Suprapubic skin (tissue), 4 donors: ENCODE results near the gene NT5C3A. TPM values are rescaled to one million over a fixed set of nuclear protein-coding genes. Genes with fewer than 3 reads are reported as not detected.

ENCODE experiments used
- DNase-seq, 2 donors: peaks; one replicate each; pipeline ENCODE4 v3.0.0-alpha.2; 2019; ENCODE audit warnings: low spot score in 2 of 2
- H3K27ac ChIP-seq: fragments of 200-600 bp; sonication (generic); one replicate; pipeline ENCODE4 v1.5.1; 2019
- H3K27me3 ChIP-seq: fragments of 200-600 bp; sonication (generic); one replicate; pipeline ENCODE4 v1.5.1; 2019
- H3K36me3 ChIP-seq: fragments of 200-600 bp; sonication (generic); one replicate; pipeline ENCODE4 v1.5.1; 2019
- H3K4me1 ChIP-seq: fragments of 200-600 bp; sonication (generic); one replicate; pipeline ENCODE4 v1.5.1; 2019
- H3K4me3 ChIP-seq: fragments of 200-600 bp; sonication (generic); one replicate; pipeline ENCODE4 v1.5.1; 2019; ENCODE audit warnings: mild to moderate bottlenecking
- H3K9me3 ChIP-seq: fragments of 200-600 bp; sonication (generic); one replicate; pipeline ENCODE4 v1.5.1; 2019
- CTCF ChIP-seq, 2 donors: fragments of 200-600 bp in 1 of 2; fragments of 450-650 bp in 1 of 2; sonication (generic) in 1 of 2; IDR thresholded peaks; one replicate each; pipeline ENCODE4 v1.5.1; 2016 to 2019; ENCODE audit warnings: antibody characterized with exemption in 2 of 2, mild to moderate bottlenecking in 1 of 2, moderate library complexity in 1 of 2
- EP300 ChIP-seq: sonication (generic); formaldehyde crosslinking; IDR thresholded peaks from one replicate; pipeline ENCODE4 v1.6.1; 2017; ENCODE audit warnings: antibody characterized with exemption
- POLR2A ChIP-seq, 2 donors: fragments of 450-650 bp; IDR thresholded peaks; one replicate each; pipeline ENCODE4 v1.6.1; 2017; ENCODE audit warnings: antibody characterized with exemption in 2 of 2, mild to moderate bottlenecking in 2 of 2, moderate library complexity in 2 of 2
- POLR2AphosphoS5 ChIP-seq, 3 donors: sonication (generic); formaldehyde crosslinking; IDR thresholded peaks; one replicate each; pipeline ENCODE4 v1.6.1; 2017; ENCODE audit warnings: antibody characterized with exemption in 3 of 3
- WGBS: methylation state at CpG from one replicate; pipeline ENCODE4 v1.1.5; 2018; 5-methylcytosine and 5-hydroxymethylcytosine counted together
- total RNA-seq, 4 donors: library from RNA; depleted of rRNA; stranded (reverse); fragments of >200 nt; gene quantifications; one replicate each; pipeline ENCODE4 v1.1.0, GENCODE V29; 2016

Gene NT5C3A
- total RNA-seq, result 10 to 100 TPM; 26.3 to 51.9 (median 37.2) TPM

DNA sequence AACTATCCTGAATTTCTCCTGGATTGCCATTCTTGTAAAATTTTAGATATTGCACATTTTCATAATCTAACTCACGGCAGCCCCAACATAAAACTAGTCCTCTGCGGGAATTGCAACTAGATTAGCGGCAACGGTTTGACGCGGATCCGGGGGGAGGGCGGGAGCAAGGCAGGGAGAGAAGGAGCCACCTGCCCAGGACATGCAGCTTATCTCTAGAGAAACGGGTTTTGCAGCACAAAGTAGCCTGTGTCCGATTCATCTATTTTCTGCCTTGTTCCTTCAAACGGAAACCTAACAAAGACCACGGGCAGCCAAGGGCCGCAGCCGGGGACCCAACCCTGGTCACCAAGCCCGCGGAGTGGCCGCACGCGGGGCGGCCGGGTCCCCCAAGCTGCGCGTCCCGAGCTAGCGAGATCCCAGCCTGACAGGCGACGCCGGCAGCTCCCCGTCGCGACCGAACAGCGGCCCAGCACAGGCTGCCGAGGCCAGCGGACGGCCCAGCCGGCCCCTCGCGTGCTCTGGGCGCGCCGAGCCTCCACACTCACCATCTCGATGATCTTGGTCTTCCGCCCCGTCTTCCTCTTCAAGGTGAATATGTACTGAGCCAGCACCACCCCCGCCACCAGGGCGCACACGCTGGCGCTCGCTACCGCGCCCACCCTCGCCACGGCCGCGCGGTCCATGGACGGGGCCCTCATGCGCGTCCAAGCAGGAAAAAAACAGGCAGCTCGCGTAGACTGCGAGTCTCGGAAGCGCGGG, at the start of gene NT5C3A:
TSS of gene NT5C3A (minus strand) at position 754 of the 759 bp plus-strand sequence. CDS start at position 683, 71 bp downstream.
- no peaks in the 10 kb centered on the region for H3K36me3 ChIP-seq
- H3K4me1 ChIP-seq, result peaks cover 40% of the 10 kb centered on the region
- 0% methylated on average over 9 of the region's 66 CpGs for WGBS
- peak within 1 kb of the TSS; percentile 66 for H3K4me3 ChIP-seq
- H3K27me3 ChIP-seq, result no peaks in the 10 kb centered on the region
- peak in 1 of 2 donors; percentile 79 for DNase-seq
- H3K27ac ChIP-seq, result peak within 1 kb of the TSS; percentile 93
- H3K9me3 ChIP-seq, result peaks cover 6% of the 10 kb centered on the region
- TF ChIP-seq POLR2AphosphoS5 (IDR thresholded peaks at IDR 0.05), result peak in 1 of 3 donors; percentile 78
- peak in 1 of 2 donors; percentile 49 for TF ChIP-seq POLR2A (IDR thresholded peaks at IDR 0.05)
- no peak for TF ChIP-seq EP300
- TF ChIP-seq CTCF (IDR thresholded peaks at IDR 0.05), result no peak

DNA sequence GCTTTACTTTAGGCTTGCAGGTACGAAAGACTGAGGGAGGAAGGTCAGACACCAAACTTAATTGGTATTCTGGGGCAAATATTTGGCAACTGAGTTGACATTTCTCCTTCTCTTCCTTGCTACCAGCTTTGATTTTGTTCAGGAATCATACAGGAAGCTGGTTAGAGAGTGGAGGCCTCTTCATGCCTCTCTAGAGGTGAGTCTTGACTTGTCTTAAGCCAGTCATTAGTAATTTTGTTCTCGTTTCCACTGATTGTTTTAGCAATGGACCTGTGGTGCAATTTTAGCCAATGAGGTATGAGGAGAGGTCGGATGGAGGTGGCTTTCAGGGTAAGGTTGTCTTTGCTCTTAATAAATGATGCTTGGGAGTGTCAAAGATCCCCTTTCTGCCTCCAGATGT, 49.0 kb upstream of the NT5C3A start:
- Histone ChIP-seq H3K4me3 (no peak overlapping the region), H3K27ac (no peak overlapping the region), H3K36me3 (no peaks in the 10 kb centered on the region), H3K4me1 (peaks cover 26% of the 10 kb centered on the region), H3K9me3 (no peaks in the 10 kb centered on the region), H3K27me3 (no peaks in the 10 kb centered on the region)
- DNase-seq, result no peak
- 81% methylated on average over 3 of the region's 3 CpGs for whole genome bisulfite sequencing
- TF ChIP-seq CTCF (IDR thresholded peaks at IDR 0.05), result no peak

DNA sequence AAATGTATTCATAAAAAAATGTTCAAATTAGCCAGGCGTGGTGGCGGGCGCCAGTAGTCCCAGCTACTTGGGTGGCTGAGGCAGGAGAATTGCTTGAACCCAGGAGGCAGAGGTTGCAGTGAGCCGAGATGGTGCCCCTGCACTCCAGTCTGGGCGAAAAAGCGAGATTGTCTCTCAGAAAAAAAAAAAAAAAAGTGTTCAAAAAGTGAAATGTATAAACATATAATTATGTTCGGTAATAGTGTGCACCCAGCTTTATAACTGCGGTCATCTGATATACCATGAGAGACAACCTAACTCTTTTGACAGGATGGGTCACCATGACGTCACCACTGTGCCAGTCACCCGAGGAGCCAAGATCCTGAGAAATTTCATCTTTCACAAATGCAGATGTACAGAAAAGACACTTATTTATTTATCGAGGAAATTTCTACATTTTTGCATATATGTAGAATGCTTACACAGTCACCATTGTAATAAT, 47.2 kb upstream of the NT5C3A start:
- H3K9me3 ChIP-seq, result no peaks in the 10 kb centered on the region
- peak overlapping the region; percentile 87 for H3K4me3 ChIP-seq
- TF ChIP-seq POLR2AphosphoS5 (IDR thresholded peaks at IDR 0.05) (no peak), CTCF (IDR thresholded peaks at IDR 0.05) (no peak), EP300 (no peak), POLR2A (IDR thresholded peaks at IDR 0.05) (no peak)
- peaks cover 35% of the 10 kb centered on the region for H3K4me1 ChIP-seq
- no peak for DNase-seq
- H3K27me3 ChIP-seq, result no peaks in the 10 kb centered on the region
- 10% methylated on average over 11 of the region's 11 CpGs for WGBS
- H3K36me3 ChIP-seq, result no peaks in the 10 kb centered on the region
- no peak overlapping the region for H3K27ac ChIP-seq

- Histone ChIP-seq H3K4me3 (peak within 1 kb of the TSS; percentile 87), H3K36me3 (no peaks in the 10 kb centered on the region), H3K9me3 (no peaks in the 10 kb centered on the region), H3K27me3 (no peaks in the 10 kb centered on the region), H3K27ac (peak within 1 kb of the TSS; percentile 75), H3K4me1 (peaks cover 35% of the 10 kb centered on the region)
- DNase-seq, result peak; percentile 70 to 82
- WGBS, result under 1% methylated on average over 35 of the region's 100 CpGs
- peak; percentile 26 to 74 for TF ChIP-seq CTCF (IDR thresholded peaks at IDR 0.05)
- no peak for TF ChIP-seq POLR2A (IDR thresholded peaks at IDR 0.05)
Observed at GRCh38 chr7:33109005-33109757, 46.6 kb upstream of the NT5C3A start, which contains the start of gene RP9. TSS of gene RP9 (minus strand) at chr7:33109404. CDS start at chr7:33109372, 32 bp downstream.

DNA sequence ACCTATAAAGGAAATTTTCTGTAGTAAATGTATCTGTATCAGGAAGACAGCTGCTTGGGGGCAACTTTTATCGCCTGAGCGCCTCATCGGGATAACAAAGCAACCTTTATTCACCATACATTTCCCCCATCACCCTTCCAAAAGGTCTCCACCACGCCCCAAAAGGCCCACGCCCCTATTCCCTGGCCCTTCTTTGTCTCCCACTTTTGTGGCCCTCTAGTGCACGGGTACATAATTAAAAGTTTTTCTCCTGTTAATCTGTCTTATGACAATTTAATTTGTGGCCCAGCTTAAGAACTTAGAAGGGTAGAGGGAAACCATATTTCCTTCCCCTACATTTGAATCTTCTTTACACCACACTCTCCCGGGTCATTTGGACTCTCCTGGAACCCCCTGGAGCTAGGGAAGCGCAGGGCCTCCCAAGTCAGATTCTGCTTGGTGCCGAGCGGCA, 46.0 kb upstream of the NT5C3A start:
- Histone ChIP-seq H3K36me3 (peaks cover under 1% of the 10 kb centered on the region), H3K27ac (peak overlapping the region; percentile 75), H3K4me3 (peak overlapping the region; percentile 87), H3K27me3 (no peaks in the 10 kb centered on the region), H3K4me1 (peaks cover 35% of the 10 kb centered on the region), H3K9me3 (no peaks in the 10 kb centered on the region)
- TF ChIP-seq POLR2A (IDR thresholded peaks at IDR 0.05) (no peak), POLR2AphosphoS5 (IDR thresholded peaks at IDR 0.05) (no peak), CTCF (IDR thresholded peaks at IDR 0.05) (no peak), EP300 (no peak)
- no peak for DNase-seq
- WGBS, result 1% methylated on average over 10 of the region's 10 CpGs
